ENCODE measurements around the gene ZNF441.

The ZNF441 gene

GRCh38 chr19:11766597-11767591 is at the start of gene ZNF441:
Gene ZNF441, plus strand, starts transcription at chr19:11767000. Its CDS starts 194 bp downstream, at chr19:11767194.
- in situ Hi-C loops (cut with HindIII; ENCODE audit: low pct_ligation_motif_present, low pct_unique_long_range_greater_than_20kb, low sequenced_read_pairs) = no loop called here
- no peak for DNase-seq

GRCh38 chr19:11721681-11722080 is 45.1 kb upstream of the ZNF441 start:
- no peak for DNase-seq
- in situ Hi-C loops (cut with HindIII; ENCODE audit: low pct_ligation_motif_present, low pct_unique_long_range_greater_than_20kb, low sequenced_read_pairs) = no loop called here

GRCh38 chr19:11722414-11722813 is 44.4 kb upstream of the ZNF441 start:
- DNase-seq = no peak
- in situ Hi-C loops (cut with HindIII; ENCODE audit: low pct_ligation_motif_present, low pct_unique_long_range_greater_than_20kb, low sequenced_read_pairs) = no loop called here

- DNase-seq = no peak
- in situ Hi-C loops (cut with HindIII; ENCODE audit: low pct_ligation_motif_present, low pct_unique_long_range_greater_than_20kb, low sequenced_read_pairs) = no loop called here
Measured at GRCh38 chr19:11729586-11729985, 37.2 kb upstream of the ZNF441 start.

- in situ Hi-C loops (cut with HindIII; ENCODE audit: low pct_ligation_motif_present, low pct_unique_long_range_greater_than_20kb, low sequenced_read_pairs) = no loop called here
- DNase-seq = no peak
Measured at GRCh38 chr19:11735375-11735774, 31.4 kb upstream of the ZNF441 start.

GRCh38 chr19:11736696-11737095 is 30.1 kb upstream of the ZNF441 start:
- in situ Hi-C loops (cut with HindIII; ENCODE audit: low pct_ligation_motif_present, low pct_unique_long_range_greater_than_20kb, low sequenced_read_pairs) = no loop called here
- DNase-seq = no peak

- in situ Hi-C loops (cut with HindIII; ENCODE audit: low pct_ligation_motif_present, low pct_unique_long_range_greater_than_20kb, low sequenced_read_pairs) = no loop called here
- peak; percentile 67 for DNase-seq
Measured at GRCh38 chr19:11737964-11738745, 28.6 kb upstream of the ZNF441 start.

- in situ Hi-C loops (cut with HindIII; ENCODE audit: low pct_ligation_motif_present, low pct_unique_long_range_greater_than_20kb, low sequenced_read_pairs) = no loop called here
- peak; percentile 97 for DNase-seq
Measured at GRCh38 chr19:11738746-11739620, 27.8 kb upstream of the ZNF441 start, which contains the start of gene ZNF823. Gene ZNF823, minus strand, starts transcription at chr19:11738946. Its CDS starts 127 bp downstream, at chr19:11738819.

- in situ Hi-C loops (cut with HindIII; ENCODE audit: low pct_ligation_motif_present, low pct_unique_long_range_greater_than_20kb, low sequenced_read_pairs) = no loop called here
- no peak for DNase-seq
Measured at GRCh38 chr19:11745869-11746268, 20.9 kb upstream of the ZNF441 start.

GRCh38 chr19:11747277-11747676 is 19.5 kb upstream of the ZNF441 start:
- no peak for DNase-seq
- in situ Hi-C loops (cut with HindIII; ENCODE audit: low pct_ligation_motif_present, low pct_unique_long_range_greater_than_20kb, low sequenced_read_pairs) = no loop called here

- no peak for DNase-seq
- in situ Hi-C loops (cut with HindIII; ENCODE audit: low pct_ligation_motif_present, low pct_unique_long_range_greater_than_20kb, low sequenced_read_pairs) = no loop called here
Measured at GRCh38 chr19:11749751-11750150, 17.0 kb upstream of the ZNF441 start.

GRCh38 chr19:11752244-11752736 is 14.5 kb upstream of the ZNF441 start:
- in situ Hi-C loops (cut with HindIII; ENCODE audit: low pct_ligation_motif_present, low pct_unique_long_range_greater_than_20kb, low sequenced_read_pairs) = no loop called here
- DNase-seq = no peak

- DNase-seq = no peak
- in situ Hi-C loops (cut with HindIII; ENCODE audit: low pct_ligation_motif_present, low pct_unique_long_range_greater_than_20kb, low sequenced_read_pairs) = no loop called here
Measured at GRCh38 chr19:11754663-11755062, 12.1 kb upstream of the ZNF441 start.

- in situ Hi-C loops (cut with HindIII; ENCODE audit: low pct_ligation_motif_present, low pct_unique_long_range_greater_than_20kb, low sequenced_read_pairs) = no loop called here
- no peak for DNase-seq
Measured at GRCh38 chr19:11756965-11757364, 9.8 kb upstream of the ZNF441 start.

- in situ Hi-C loops (cut with HindIII; ENCODE audit: low pct_ligation_motif_present, low pct_unique_long_range_greater_than_20kb, low sequenced_read_pairs) = no loop called here
Measured at GRCh38 chr19:11759805-11760204, 7.0 kb upstream of the ZNF441 start.

GRCh38 chr19:11763117-11763516 is 3.7 kb upstream of the ZNF441 start:
- in situ Hi-C loops (cut with HindIII; ENCODE audit: low pct_ligation_motif_present, low pct_unique_long_range_greater_than_20kb, low sequenced_read_pairs) = no loop called here
- no peak for DNase-seq

More at GRCh38 chr19:11759805-11760204, 7.0 kb upstream of the ZNF441 start:
- DNase-seq = no peak

GRCh38 chr19:11763611-11764010 is 3.2 kb upstream of the ZNF441 start:
- in situ Hi-C loops (cut with HindIII; ENCODE audit: low pct_ligation_motif_present, low pct_unique_long_range_greater_than_20kb, low sequenced_read_pairs) = no loop called here
- DNase-seq = no peak

- no peak for DNase-seq
- in situ Hi-C loops (cut with HindIII; ENCODE audit: low pct_ligation_motif_present, low pct_unique_long_range_greater_than_20kb, low sequenced_read_pairs) = no loop called here
Measured at GRCh38 chr19:11767633-11768133, 883 bp downstream of the ZNF441 start.

Measured in ACHN (cell line).